HCT116 (cell line): ENCODE data around the gene LLCFC1.

Experiments
- CTCF ChIP-seq, 3 experiments: fragments of 200-600 bp in 1 of 3; sonication (generic) in 1 of 3; IDR thresholded peaks in 2 of 3; conservative IDR thresholded peaks in 1 of 3; 2 replicates each; pipeline ENCODE4 v1.5.1; 2012 to 2017; ENCODE audit warnings: low read depth in 2 of 3, low read length in 2 of 3, antibody characterized with exemption in 1 of 3, borderline replicate concordance in 1 of 3, control low read depth in 1 of 3, mild to moderate bottlenecking in 1 of 3, mixed read lengths in 1 of 3, mixed run types in 1 of 3, moderate library complexity in 1 of 3; ENCODE audit not compliant: insufficient read depth in 1 of 3
- EZH2 ChIP-seq: fragments of 200-600 bp; sonication (generic); IDR thresholded peaks from 2 replicates; pipeline ENCODE4 v1.6.1; 2017; ENCODE audit warnings: antibody characterized with exemption, mixed run types
- POLR2A ChIP-seq: IDR thresholded peaks from 2 replicates; pipeline ENCODE4 v1.7.0; 2011; ENCODE audit warnings: borderline replicate concordance; ENCODE audit not compliant: insufficient read depth, insufficient read length; ENCODE audit errors: extremely low read depth

DNA sequence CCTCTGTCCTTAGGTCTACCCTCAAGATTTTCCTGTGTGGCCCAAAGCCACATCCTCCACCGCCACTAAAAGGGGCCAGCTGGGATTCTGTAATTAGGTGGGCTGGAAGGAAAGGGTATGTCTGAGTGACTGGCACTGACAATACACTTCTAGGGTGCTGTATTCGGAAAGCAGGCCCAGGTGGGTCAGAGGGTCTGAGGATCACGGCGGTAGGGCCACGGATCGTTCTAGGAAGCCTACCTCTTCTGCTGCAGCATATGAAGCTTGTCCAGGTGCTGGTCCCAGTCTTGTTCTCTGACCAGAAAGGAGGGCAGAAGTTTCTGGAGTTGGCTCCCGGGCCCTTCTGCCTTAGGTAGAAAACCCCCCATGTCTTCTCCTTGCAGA lies 6.2 kb upstream of the LLCFC1 start:
- TF ChIP-seq POLR2A (no peak), CTCF (IDR thresholded peaks at IDR 0.05 in 2 of 3, conservative IDR thresholded peaks at IDR 0.05 in 1 of 3; ENCODE audit: borderline replicate concordance in 1 of 3, insufficient read depth in 1 of 3, low read depth in 2 of 3, low read length in 2 of 3) (no peak), EZH2 (no peak)
